ENCODE results near the gene PCBP3.

DNA sequence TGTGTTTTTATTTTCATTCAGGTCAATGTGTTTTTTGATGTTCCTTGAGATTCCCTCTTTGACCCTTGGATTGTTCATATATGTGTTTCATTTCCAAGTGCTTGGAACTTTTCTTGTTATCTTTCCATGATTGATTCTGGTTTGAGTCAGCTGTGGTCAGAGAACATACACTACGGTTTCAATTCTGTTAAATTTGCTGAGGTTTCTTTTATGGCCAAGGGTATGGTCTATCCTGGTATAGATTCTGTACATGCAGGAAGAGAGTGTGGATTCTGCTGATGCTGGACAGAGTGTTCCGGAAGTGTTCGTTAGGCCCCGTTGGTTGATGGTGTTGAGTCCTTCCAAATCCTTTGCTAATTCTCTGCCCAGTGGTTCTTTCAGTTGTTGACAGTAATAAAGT, 239.6 kb downstream of the PCBP3 start:
- TF ChIP-seq CREB1 (IDR thresholded peaks at IDR 0.05; ENCODE audit: low read depth) (no peak), SIN3A (IDR thresholded peaks at IDR 0.05; ENCODE audit: low read depth, low read length) (no peak), ATF7 (IDR thresholded peaks at IDR 0.05; ENCODE audit: low read depth) (no peak), CEBPB (IDR thresholded peaks at IDR 0.05; ENCODE audit: borderline replicate concordance in 1 of 2, low read depth in 2 of 2, low read length in 2 of 2) (no peak), ZNF274 (IDR thresholded peaks at IDR 0.05; ENCODE audit: insufficient read depth, insufficient read length) (no peak), HDGF (IDR thresholded peaks at IDR 0.05) (no peak), SREBF2 (IDR thresholded peaks at IDR 0.05; ENCODE audit: low read length) (no peak), POLR2A (IDR thresholded peaks at IDR 0.05; ENCODE audit: low read depth, low read length) (no peak), CHD2 (IDR thresholded peaks at IDR 0.05; ENCODE audit: borderline replicate concordance, low read depth, low read length) (no peak), KDM1A (IDR thresholded peaks at IDR 0.05; ENCODE audit: borderline replicate concordance) (no peak), POLR2AphosphoS2 (IDR thresholded peaks at IDR 0.05; ENCODE audit: low read depth, low read length) (no peak)
- TF ChIP-seq, protein P1, sequence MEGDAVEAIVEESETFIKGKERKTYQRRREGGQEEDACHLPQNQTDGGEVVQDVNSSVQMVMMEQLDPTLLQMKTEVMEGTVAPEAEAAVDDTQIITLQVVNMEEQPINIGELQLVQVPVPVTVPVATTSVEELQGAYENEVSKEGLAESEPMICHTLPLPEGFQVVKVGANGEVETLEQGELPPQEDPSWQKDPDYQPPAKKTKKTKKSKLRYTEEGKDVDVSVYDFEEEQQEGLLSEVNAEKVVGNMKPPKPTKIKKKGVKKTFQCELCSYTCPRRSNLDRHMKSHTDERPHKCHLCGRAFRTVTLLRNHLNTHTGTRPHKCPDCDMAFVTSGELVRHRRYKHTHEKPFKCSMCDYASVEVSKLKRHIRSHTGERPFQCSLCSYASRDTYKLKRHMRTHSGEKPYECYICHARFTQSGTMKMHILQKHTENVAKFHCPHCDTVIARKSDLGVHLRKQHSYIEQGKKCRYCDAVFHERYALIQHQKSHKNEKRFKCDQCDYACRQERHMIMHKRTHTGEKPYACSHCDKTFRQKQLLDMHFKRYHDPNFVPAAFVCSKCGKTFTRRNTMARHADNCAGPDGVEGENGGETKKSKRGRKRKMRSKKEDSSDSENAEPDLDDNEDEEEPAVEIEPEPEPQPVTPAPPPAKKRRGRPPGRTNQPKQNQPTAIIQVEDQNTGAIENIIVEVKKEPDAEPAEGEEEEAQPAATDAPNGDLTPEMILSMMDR (IDR thresholded peaks at IDR 0.05 in 2 of 3, conservative IDR thresholded peaks at IDR 0.05 in 1 of 3; ENCODE audit: control insufficient read depth in 2 of 3, extremely low read depth in 1 of 3, insufficient read depth in 1 of 3, low read depth in 3 of 3, low read length in 3 of 3): no peak
- TF ChIP-seq, protein P2, sequence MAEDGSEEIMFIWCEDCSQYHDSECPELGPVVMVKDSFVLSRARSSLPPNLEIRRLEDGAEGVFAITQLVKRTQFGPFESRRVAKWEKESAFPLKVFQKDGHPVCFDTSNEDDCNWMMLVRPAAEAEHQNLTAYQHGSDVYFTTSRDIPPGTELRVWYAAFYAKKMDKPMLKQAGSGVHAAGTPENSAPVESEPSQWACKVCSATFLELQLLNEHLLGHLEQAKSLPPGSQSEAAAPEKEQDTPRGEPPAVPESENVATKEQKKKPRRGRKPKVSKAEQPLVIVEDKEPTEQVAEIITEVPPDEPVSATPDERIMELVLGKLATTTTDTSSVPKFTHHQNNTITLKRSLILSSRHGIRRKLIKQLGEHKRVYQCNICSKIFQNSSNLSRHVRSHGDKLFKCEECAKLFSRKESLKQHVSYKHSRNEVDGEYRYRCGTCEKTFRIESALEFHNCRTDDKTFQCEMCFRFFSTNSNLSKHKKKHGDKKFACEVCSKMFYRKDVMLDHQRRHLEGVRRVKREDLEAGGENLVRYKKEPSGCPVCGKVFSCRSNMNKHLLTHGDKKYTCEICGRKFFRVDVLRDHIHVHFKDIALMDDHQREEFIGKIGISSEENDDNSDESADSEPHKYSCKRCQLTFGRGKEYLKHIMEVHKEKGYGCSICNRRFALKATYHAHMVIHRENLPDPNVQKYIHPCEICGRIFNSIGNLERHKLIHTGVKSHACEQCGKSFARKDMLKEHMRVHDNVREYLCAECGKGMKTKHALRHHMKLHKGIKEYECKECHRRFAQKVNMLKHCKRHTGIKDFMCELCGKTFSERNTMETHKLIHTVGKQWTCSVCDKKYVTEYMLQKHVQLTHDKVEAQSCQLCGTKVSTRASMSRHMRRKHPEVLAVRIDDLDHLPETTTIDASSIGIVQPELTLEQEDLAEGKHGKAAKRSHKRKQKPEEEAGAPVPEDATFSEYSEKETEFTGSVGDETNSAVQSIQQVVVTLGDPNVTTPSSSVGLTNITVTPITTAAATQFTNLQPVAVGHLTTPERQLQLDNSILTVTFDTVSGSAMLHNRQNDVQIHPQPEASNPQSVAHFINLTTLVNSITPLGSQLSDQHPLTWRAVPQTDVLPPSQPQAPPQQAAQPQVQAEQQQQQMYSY (CRISPR knock-in tag; IDR thresholded peaks at IDR 0.05): no peak
- TF ChIP-seq, protein P3, sequence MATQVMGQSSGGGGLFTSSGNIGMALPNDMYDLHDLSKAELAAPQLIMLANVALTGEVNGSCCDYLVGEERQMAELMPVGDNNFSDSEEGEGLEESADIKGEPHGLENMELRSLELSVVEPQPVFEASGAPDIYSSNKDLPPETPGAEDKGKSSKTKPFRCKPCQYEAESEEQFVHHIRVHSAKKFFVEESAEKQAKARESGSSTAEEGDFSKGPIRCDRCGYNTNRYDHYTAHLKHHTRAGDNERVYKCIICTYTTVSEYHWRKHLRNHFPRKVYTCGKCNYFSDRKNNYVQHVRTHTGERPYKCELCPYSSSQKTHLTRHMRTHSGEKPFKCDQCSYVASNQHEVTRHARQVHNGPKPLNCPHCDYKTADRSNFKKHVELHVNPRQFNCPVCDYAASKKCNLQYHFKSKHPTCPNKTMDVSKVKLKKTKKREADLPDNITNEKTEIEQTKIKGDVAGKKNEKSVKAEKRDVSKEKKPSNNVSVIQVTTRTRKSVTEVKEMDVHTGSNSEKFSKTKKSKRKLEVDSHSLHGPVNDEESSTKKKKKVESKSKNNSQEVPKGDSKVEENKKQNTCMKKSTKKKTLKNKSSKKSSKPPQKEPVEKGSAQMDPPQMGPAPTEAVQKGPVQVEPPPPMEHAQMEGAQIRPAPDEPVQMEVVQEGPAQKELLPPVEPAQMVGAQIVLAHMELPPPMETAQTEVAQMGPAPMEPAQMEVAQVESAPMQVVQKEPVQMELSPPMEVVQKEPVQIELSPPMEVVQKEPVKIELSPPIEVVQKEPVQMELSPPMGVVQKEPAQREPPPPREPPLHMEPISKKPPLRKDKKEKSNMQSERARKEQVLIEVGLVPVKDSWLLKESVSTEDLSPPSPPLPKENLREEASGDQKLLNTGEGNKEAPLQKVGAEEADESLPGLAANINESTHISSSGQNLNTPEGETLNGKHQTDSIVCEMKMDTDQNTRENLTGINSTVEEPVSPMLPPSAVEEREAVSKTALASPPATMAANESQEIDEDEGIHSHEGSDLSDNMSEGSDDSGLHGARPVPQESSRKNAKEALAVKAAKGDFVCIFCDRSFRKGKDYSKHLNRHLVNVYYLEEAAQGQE (IDR thresholded peaks at IDR 0.05; ENCODE audit: low read depth, low read length): no peak

Data from GM12878 (cell line).